Measurements from ENCODE around the gene WASHC4.

The WASHC4 gene

DNA sequence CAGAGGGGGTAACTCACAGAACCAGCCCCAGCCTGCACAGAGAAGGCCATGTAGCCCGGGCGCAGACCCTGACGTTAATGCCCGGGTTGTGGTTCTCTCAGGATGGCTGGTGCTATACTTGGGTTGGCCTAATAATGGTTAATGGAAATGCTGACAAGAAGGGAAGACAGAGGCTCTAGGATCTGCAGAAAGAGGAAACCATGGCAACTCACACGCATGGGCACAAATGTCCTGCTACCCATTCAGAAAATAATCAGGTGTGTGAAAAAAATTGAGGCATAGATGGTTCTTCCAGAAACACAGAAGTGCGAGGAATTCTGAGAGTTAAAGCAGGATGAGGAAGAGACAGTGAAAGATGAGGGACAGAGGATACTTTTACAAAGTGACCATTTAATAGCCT, 94.7 kb downstream of the WASHC4 start:
- no peak overlapping the region for H3K27ac Mint-ChIP-seq
- H3K4me3 Mint-ChIP-seq = no peak overlapping the region
- H3K9me3 Mint-ChIP-seq (ENCODE audit: low read depth) = no peaks in the 10 kb centered on the region
- H3K4me1 Mint-ChIP-seq (ENCODE audit: low read depth) = peaks cover 2% of the 10 kb centered on the region
- peaks cover 5% of the 10 kb centered on the region for H3K36me3 Mint-ChIP-seq
- H3K27me3 Mint-ChIP-seq = no peaks in the 10 kb centered on the region

GRCh38 chr12:105204127-105204526, 96.6 kb downstream of the WASHC4 start:
- Mint-ChIP-seq H3K4me1 (ENCODE audit: low read depth) (peaks cover 2% of the 10 kb centered on the region), H3K9me3 (ENCODE audit: low read depth) (no peaks in the 10 kb centered on the region), H3K4me3 (no peak overlapping the region), H3K27me3 (no peaks in the 10 kb centered on the region), H3K36me3 (peaks cover 12% of the 10 kb centered on the region), H3K27ac (no peak overlapping the region)

GRCh38 chr12:105204916-105205315, 97.4 kb downstream of the WASHC4 start:
- Mint-ChIP-seq H3K27me3 (no peaks in the 10 kb centered on the region), H3K9me3 (ENCODE audit: low read depth) (no peaks in the 10 kb centered on the region), H3K27ac (no peak overlapping the region), H3K36me3 (peaks cover 12% of the 10 kb centered on the region), H3K4me3 (no peak overlapping the region), H3K4me1 (ENCODE audit: low read depth) (peaks cover 2% of the 10 kb centered on the region)

DNA sequence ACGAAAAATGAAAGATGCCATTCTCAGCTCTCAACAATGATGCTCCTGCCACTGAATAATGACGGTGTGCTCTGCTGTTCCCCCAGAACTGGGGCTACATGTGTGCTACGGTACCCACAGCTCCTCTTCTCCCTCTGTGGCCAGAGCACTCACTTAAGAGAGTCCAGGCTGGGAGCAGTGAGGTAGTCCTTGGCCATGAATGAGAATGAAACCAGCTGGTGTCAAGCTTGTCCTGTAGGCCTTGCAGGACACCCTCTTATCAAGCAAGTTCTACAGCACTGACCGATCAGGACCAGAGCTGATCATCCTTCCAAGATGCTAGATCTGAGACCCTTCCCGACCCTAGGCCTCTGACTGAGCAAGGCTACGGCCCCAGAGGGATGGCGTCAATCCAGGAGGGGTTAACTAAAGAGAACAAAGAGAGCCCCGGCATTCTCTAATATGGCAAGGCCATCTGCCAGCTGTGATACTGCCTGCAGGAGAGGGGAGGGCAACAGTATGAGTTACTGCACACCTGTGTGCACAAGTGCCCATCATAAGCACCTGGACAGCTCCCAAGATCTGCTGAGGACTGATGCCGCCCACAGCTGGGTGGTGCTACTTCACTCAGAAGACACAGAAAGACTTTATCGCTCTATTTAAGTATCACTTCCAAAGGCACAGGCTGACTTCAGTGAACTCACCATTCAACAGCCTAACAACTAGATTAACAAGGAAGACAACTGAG, 98.0 kb downstream of the WASHC4 start:
- Mint-ChIP-seq H3K9me3 (ENCODE audit: low read depth) (no peaks in the 10 kb centered on the region), H3K36me3 (peaks cover 12% of the 10 kb centered on the region), H3K4me3 (no peak overlapping the region), H3K27ac (no peak overlapping the region), H3K4me1 (ENCODE audit: low read depth) (peaks cover 2% of the 10 kb centered on the region), H3K27me3 (no peaks in the 10 kb centered on the region)

- no peak overlapping the region for H3K27ac Mint-ChIP-seq
- peaks cover 2% of the 10 kb centered on the region for H3K4me1 Mint-ChIP-seq (ENCODE audit: low read depth)
- H3K36me3 Mint-ChIP-seq = peaks cover 12% of the 10 kb centered on the region
- H3K4me3 Mint-ChIP-seq = no peak overlapping the region
- no peaks in the 10 kb centered on the region for H3K9me3 Mint-ChIP-seq (ENCODE audit: low read depth)
- H3K27me3 Mint-ChIP-seq = no peaks in the 10 kb centered on the region
Observed at GRCh38 chr12:105206686-105207374, 99.3 kb downstream of the WASHC4 start.

DNA sequence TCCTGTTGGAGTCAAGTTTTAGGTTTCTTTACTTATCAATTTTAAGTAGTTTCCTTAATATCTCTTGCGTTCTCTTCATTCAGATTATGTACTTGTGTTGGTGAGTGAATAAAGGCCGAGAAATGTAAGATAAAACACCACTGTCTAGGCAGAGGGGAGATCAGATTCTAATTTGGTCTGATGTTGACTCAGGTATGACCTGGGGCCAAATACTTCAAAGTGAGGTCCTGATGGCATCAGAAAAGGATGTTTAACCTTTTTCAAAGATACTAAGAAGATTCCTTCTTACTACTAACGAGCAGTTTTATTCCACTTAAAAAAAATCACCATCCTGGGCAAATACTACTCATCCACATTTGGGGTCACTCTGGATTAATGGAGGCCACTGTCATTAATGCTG, 101.6 kb downstream of the WASHC4 start:
- H3K9me3 Mint-ChIP-seq (ENCODE audit: low read depth) = no peaks in the 10 kb centered on the region
- no peak overlapping the region for H3K27ac Mint-ChIP-seq
- H3K4me1 Mint-ChIP-seq (ENCODE audit: low read depth) = peaks cover 2% of the 10 kb centered on the region
- H3K27me3 Mint-ChIP-seq = no peaks in the 10 kb centered on the region
- H3K4me3 Mint-ChIP-seq = no peak overlapping the region
- peaks cover 9% of the 10 kb centered on the region for H3K36me3 Mint-ChIP-seq

- H3K27ac Mint-ChIP-seq = no peak overlapping the region
- no peaks in the 10 kb centered on the region for H3K27me3 Mint-ChIP-seq
- H3K9me3 Mint-ChIP-seq (ENCODE audit: low read depth) = no peaks in the 10 kb centered on the region
- H3K4me1 Mint-ChIP-seq (ENCODE audit: low read depth) = no peaks in the 10 kb centered on the region
- no peak overlapping the region for H3K4me3 Mint-ChIP-seq
- peaks cover 17% of the 10 kb centered on the region for H3K36me3 Mint-ChIP-seq
Observed at GRCh38 chr12:105212438-105212837, 104.9 kb downstream of the WASHC4 start.

- Mint-ChIP-seq H3K4me1 (ENCODE audit: low read depth) (no peaks in the 10 kb centered on the region), H3K27ac (no peak overlapping the region), H3K4me3 (no peak overlapping the region), H3K27me3 (no peaks in the 10 kb centered on the region), H3K9me3 (ENCODE audit: low read depth) (no peaks in the 10 kb centered on the region), H3K36me3 (peaks cover 12% of the 10 kb centered on the region)
Observed at GRCh38 chr12:105214148-105214547, 106.6 kb downstream of the WASHC4 start.

- Mint-ChIP-seq H3K27me3 (no peaks in the 10 kb centered on the region), H3K27ac (no peak overlapping the region), H3K36me3 (peaks cover 12% of the 10 kb centered on the region), H3K4me3 (no peak overlapping the region), H3K9me3 (ENCODE audit: low read depth) (no peaks in the 10 kb centered on the region), H3K4me1 (ENCODE audit: low read depth) (no peaks in the 10 kb centered on the region)
Observed at GRCh38 chr12:105214670-105215375, 107.3 kb downstream of the WASHC4 start.

DNA sequence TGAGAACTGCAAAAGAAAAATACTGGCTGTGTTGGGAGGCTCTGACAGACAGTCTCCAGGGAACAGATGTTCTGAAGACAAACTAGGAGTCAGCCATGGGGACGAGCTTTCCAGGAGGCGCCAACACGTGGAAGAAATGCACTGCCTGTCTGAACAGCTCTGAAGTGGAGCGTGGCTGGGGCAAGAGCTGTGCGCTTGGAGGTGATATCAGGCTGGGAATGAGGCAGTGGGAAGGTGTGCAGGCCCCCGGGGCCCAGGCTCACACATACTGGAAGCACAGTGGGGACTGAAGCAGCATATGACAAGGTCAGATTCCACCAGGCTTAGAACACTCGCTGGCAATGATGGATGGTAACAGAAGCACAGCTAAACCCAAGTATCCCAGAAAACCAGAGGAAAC, 110.9 kb downstream of the WASHC4 start:
- H3K9me3 Mint-ChIP-seq (ENCODE audit: low read depth) = no peaks in the 10 kb centered on the region
- H3K27me3 Mint-ChIP-seq = no peaks in the 10 kb centered on the region
- H3K4me1 Mint-ChIP-seq (ENCODE audit: low read depth) = peaks cover 3% of the 10 kb centered on the region
- H3K4me3 Mint-ChIP-seq = no peak overlapping the region
- H3K36me3 Mint-ChIP-seq = peaks cover 24% of the 10 kb centered on the region
- no peak overlapping the region for H3K27ac Mint-ChIP-seq
